ENCODE measurements around the gene RPL32.

GRCh38 chr3:12796171-12797123, 44.9 kb downstream of the RPL32 start, which contains the start of gene CAND2:
- TF ChIP-seq CTCF (conservative IDR thresholded peaks at IDR 0.05; ENCODE audit: low read length) (no peak), EZH2phosphoT487 (IDR thresholded peaks at IDR 0.05; ENCODE audit: borderline replicate concordance) (no peak)
